LNCAP (cell line): ENCODE measurements around the gene PHOX2B.

Experiments
- TF ChIP-seq, protein P1 (sequence below): fragments of 450-650 bp; IDR thresholded peaks from 2 replicates; pipeline ENCODE4 v1.5.1; 2017; ENCODE audit warnings: mild to moderate bottlenecking

The PHOX2B gene

DNA sequence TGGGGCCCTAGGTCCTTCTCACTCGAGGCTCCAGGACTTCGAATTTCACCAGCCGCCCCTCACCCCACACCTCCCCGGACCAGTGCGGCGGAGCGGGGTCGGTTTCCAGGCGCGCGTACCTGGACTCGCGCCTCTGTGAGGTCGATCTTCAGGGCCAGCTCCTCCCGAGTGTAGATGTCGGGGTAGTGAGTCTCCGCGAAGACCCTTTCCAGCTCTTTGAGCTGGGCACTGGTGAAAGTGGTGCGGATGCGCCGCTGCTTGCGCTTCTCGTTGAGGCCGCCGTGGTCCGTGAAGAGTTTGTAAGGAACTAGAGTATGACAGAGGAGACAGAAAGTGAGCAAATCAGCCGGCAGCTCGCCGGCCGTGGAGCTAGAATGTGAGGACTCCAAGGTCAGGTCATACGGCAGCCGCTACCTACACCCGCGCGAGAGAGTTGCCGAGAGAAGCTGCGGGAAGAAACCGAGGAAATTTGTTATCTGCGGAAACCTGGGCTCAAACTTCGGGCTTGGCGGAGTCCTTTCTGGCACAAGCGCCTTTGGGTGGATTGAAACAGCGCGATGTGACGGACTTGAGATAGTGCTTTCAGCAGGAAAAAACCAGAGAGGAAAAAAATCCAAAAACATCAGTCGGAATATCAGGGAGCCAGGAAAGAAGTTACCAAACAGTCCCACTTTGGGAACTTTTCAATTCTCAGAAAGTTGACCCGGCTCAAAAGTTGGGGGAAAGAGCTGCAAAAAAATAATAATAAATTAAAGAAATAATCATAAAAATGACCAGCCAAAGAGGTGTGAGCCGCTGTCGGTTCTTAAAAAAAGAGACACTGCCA is 1.1 kb downstream of the PHOX2B start:
- TF ChIP-seq, protein P1, sequence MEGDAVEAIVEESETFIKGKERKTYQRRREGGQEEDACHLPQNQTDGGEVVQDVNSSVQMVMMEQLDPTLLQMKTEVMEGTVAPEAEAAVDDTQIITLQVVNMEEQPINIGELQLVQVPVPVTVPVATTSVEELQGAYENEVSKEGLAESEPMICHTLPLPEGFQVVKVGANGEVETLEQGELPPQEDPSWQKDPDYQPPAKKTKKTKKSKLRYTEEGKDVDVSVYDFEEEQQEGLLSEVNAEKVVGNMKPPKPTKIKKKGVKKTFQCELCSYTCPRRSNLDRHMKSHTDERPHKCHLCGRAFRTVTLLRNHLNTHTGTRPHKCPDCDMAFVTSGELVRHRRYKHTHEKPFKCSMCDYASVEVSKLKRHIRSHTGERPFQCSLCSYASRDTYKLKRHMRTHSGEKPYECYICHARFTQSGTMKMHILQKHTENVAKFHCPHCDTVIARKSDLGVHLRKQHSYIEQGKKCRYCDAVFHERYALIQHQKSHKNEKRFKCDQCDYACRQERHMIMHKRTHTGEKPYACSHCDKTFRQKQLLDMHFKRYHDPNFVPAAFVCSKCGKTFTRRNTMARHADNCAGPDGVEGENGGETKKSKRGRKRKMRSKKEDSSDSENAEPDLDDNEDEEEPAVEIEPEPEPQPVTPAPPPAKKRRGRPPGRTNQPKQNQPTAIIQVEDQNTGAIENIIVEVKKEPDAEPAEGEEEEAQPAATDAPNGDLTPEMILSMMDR = no peak

DNA sequence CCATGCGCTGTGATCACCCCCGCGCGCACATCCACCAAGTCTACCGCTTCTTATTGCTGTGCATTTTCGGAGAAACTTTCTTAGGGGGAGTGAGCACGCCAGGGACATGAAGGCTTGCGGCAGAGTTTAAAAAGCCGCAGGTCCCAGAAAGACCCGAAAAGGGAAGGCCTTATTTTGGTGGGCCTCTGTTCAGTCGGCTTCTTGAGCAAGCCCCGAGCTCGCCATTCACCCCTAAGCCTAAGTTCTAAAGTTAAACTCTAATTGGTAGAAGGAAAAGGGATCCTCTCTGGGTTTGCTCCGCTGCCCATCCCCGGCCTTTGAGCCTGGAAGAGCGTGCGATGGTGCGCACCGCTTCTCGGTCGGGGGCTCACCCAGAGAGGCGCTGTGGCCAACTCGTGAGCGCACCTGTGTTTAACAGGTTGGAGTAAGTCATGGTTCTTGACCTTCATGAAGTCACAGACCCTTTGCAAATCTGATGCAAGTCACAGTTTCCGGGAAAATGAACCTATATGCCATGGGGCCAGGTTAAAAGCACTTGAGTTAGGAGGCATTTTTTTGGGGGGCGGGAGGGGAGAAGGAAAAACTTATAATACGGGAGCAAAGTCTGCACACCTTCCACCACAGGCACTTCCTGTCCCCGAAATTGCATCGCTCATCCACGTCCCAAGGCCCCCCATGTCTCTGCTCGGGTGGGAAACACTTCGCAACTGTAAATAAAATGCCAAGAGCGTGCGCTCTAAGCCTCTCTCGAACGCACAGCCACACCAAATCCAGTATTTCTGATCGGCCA is 1.9 kb downstream of the PHOX2B start:
- TF ChIP-seq, protein P1 = no peak

DNA sequence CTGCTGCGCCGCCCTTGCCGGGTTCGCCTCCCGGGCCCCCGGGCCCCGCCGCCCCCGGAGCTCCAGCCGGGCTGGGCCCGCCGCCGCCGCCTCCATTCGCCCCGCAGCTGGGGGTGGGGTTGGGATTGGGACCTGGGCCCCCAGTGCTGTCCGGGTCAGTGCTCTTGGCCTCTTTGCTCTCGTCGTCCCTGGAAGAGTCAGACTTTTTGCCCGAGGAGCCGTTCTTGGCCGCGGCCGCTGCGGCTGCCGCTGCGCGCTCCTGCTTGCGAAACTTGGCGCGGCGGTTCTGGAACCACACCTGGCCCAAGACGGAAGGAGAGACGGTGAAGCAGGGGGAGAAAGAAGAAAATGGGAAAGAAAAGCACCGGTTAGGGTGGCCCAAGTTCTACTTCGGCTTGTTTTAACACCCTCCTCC is 2.5 kb downstream of the PHOX2B start:
- TF ChIP-seq, protein P1 = no peak

DNA sequence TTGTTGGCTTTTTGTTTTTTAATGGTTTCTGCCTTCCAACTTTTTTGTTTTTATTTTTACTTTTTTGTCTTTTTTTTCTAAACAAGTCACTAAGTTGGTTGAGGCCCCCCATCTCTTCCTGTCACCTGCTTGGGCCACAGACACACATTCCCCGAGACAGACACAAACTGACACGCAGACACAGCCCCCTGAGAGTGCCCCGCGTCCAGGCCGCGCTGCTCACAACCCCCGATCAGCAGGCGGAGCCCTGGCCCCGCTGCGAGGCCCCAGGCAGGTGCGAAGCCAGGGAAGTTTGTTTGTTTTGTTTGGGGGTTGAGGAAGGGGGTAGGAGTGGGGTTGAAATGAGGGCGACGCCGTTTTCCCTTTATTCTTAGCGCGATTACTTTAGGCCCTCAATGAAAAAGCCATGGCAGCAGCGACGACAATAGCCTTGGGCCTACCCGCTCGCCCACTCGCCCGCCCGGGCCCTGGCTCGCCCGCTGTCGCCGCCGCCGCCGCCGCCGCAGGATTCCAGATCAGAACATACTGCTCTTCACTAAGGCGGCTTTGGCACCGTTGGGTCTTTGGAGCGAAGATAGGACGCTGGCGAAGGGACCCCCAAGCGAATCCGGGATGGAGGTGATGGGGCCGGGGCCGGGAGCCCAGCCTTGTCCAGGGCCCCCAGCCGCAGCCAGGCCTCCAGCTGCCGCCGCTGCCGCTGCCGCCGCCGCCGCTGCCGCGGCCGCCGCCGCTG is 3.1 kb downstream of the PHOX2B start:
- TF ChIP-seq, protein P1 = no peak

DNA sequence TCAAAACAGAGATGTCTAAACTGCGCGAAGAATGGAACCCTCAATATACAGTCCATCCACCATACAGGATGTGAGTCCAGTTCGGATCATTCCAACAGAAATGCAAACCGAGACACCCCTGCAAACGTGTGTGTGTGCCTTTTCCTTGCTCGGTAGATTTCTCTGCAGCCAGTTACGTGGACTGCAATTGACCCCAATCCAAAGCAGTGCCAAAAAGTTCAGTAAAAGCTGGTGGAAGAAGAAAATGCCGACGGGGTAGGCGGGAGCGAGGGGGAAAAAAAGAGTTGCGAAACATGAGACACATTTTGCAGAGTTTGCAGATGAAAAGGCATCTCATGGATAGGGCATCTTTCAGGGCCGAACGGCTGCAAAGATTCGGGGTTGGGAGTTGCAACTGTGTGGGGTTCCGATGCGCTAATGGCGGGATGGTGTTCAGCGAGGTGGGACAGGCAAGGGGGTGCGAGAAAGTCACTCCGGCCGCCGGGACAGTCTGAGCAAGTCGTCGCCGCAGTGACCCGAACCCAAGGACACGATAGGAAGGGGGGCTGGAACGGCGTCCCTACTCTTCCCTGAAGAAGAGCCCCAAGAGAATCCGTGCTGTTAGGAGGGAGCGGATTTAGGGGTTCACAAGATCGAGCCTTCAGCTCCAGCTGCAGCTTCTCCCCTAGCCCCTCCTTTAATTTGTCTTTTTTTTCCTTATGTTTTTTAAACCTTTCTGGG is 3.8 kb downstream of the PHOX2B start:
- TF ChIP-seq, protein P1 = no peak

DNA sequence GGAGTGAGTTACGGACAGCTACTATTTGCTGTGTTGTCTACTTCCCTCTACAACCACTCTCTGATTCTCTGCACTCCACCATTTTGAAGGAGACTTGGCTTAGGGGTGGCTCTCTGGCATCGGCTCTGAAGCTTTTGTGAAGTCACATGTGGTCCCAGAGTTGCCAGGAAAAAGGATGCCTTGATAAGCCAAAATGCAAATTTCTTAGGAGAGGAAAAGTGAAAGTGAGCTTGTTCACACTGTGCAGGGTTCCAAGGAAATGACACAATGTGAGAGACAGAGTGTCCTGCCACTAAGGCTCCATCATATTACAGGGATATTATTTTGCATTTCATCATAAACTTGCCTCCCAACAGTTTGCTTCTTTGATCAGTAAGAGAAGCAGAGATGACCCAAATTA is 7.2 kb downstream of the PHOX2B start:
- TF ChIP-seq, protein P1 = no peak

DNA sequence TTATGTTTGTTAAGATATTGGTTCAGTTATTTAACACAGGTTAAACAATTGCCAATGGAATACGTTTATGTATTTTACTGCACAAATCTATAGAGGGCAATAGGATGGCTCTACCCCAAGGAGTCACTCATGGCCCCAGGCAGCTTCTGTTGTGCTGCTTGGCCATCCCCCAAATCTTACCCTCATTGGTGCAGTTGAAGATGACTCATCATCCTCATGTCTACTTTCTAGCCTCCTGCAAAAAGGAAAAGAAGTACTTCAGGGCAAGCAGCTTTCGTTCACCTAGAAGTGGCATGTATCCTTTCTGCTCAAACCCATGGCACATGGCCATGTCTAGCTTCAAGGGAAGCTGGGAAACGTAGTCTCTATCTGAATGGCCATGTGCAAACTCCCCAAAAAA is 14.2 kb downstream of the PHOX2B start:
- TF ChIP-seq, protein P1 = no peak
